SKM-1 treated with dmso at 0.1 percent for 144 hours (cell line): ENCODE data around the gene SYT7.

Experiments used
- DNase-seq: peaks from one replicate; lab custom pipeline; 2025; ENCODE audit not compliant: unreplicated experiment; lab: John Stamatoyannopoulos, UW

SYT7 gene

DNA sequence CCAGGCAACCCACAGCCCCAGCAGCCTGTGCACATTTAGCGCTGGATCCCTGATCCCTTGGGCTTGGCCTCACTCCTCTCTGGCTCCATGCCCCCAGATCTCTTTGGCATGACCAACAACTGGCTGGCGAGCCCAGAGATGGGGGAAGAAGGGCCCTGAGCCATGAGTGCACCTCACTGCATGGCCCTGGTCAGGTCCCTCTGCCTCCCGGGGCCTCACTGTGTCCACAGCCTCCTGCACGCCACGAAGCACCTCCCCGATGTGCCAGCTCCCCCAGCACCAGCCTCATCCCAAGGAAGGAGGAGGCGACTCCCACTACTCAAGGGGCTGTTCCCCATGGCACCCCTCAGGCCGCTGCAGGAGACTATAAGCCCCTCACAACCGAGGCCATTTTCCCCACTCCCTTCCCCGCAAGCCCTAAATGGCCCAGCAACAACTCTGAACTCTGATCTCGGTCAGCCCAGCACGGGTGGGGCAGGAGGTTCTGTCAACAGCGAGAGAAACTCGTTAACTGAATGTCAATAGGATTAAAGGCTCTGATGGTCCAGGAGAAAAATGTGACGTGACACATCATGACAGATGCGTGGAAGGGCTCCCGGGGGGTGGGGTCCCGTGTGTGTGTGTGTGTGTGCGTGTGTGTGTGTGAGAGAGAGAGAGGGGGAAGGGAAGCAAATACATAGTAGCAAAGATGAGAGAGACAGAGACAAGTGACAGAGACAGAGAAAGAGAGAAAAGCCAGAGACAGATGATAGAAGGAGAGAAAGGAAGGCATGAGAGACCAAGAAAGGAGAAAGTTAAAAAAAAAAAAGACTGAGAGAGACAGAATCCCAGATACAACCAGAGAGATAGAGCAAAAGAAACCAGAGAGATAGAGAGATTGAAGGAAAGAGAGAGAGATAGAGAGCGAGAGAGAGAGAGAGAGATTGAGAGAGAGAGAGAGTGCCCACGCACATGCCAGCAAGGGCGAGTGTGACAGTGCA lies 28.4 kb upstream of the SYT7 start:
- no peak for DNase-seq

DNA sequence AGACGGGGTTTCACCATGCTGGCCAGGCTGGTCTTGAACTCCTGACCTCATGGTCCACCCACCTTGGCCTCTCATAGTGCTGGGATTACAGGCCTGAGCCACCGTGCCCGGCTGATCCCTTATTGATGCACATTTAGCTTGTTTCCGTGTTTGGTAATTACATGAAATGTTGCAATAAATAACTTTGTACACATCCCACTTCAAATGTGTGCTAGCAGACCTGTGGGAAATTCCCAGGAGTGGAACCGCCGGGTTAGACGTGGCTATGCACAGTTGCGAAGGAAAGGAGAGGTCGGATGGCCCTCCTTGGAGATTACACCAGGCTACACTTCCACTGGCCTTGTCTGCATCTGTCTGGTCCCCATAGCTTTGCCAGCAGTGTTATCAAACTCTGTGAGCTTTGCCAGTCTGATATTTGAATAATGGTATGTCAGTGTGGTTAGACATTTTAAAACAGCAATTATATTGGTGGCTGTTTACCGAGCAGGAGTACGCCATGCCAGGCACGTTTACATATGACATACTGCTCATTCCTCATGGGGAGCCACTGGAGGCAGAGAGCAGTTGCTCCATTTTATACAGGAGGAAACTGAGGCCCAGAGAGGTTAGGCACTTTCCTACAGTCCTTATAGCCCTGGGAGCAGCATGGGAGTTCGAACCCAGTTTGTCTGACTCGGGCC lies 27.2 kb upstream of the SYT7 start:
- DNase-seq, result no peak

GRCh38 chr11:61607426-61607825 lies 26.6 kb upstream of the SYT7 start:
- DNase-seq, result no peak

GRCh38 chr11:61603667-61604066 lies 22.8 kb upstream of the SYT7 start:
- DNase-seq, result no peak

GRCh38 chr11:61602775-61603569 lies 22.1 kb upstream of the SYT7 start:
- no peak for DNase-seq

- DNase-seq, result no peak
Observed at GRCh38 chr11:61601512-61601911, 20.6 kb upstream of the SYT7 start.

GRCh38 chr11:61599968-61600710 lies 19.3 kb upstream of the SYT7 start:
- no peak for DNase-seq

- DNase-seq, result no peak
Observed at GRCh38 chr11:61598886-61599868, 18.3 kb upstream of the SYT7 start.

GRCh38 chr11:61598374-61598773 lies 17.5 kb upstream of the SYT7 start:
- no peak for DNase-seq

- DNase-seq, result no peak
Observed at GRCh38 chr11:61596990-61597389, 16.1 kb upstream of the SYT7 start.

GRCh38 chr11:61596542-61596941 lies 15.7 kb upstream of the SYT7 start:
- no peak for DNase-seq

DNA sequence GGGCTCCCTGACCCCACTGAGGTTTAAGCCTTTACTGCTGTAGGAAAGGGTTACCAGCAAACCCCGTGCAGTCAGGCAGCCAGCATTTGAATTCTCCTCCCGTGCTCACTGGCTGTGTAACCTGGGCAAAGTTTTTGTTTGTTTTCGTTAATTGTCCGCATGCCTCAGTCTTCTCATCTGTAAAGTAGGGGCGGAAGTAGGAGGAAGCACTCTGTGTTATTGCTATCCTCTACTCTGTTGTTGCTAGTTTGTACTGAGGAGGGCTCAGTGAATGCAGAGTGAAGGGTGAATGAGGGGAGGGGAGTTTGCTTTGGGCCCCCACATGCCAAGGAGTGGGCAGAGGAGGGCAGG lies 14.0 kb upstream of the SYT7 start:
- no peak for DNase-seq

DNA sequence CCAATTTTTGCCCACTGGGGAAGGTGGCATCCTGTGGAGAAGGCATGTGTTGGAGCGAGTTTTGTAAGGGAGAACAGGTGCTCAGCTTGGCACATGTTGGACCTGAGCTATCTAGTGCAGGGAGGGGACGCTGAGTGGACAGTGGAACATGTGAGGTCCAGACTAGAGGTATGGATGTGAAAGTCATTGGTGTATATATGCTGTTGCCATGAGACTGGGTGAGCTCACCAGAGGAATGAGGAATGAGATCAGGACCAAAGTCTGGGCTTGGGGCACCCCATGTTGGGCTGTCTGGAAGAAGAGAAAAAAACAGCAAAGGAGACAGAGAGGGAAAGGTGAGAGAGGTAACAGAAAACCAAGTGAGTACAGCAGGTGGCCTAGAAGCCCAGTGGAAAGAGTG lies 12.3 kb upstream of the SYT7 start:
- no peak for DNase-seq

DNA sequence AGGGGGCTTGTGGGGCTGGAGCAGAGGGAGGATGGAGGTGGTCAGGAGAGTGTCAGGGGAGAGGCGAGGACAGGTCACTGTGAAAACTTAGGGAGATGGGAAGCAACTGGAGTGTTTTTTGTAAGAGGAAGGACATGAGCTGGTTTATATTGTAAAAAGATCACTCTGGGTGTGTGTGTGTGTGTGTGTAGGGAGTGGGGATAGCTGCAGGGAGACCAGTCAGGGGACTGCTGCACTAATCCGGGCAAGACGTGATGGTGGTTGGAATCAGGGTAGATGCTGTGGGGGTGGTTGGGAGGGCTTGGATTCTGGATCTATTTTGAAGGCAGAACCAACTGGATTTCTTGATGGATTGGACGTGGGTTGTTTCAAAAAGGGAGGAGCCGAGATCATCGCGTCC lies 11.3 kb upstream of the SYT7 start:
- no peak for DNase-seq

DNA sequence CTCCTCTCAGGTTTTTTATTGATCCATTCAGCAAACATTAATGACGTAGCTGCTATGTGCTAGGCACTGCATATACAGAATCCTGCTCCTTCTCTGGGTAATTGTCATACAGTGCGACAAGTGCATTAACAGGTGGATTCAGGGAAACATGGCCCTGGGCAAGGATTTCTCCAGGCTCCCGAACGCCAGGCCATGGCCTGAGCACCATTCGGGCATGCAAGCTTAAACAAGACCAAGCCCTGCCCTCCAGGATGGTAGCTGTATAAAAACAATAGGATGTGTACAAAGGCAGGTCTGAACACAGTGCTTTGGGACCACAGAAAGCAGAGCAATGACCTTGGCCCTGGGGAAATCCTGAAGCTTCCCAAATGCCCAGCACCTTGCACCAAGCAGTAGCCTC lies 9.1 kb upstream of the SYT7 start:
- DNase-seq, result no peak

- DNase-seq, result no peak
Observed at GRCh38 chr11:61588728-61589191, 7.9 kb upstream of the SYT7 start.

DNA sequence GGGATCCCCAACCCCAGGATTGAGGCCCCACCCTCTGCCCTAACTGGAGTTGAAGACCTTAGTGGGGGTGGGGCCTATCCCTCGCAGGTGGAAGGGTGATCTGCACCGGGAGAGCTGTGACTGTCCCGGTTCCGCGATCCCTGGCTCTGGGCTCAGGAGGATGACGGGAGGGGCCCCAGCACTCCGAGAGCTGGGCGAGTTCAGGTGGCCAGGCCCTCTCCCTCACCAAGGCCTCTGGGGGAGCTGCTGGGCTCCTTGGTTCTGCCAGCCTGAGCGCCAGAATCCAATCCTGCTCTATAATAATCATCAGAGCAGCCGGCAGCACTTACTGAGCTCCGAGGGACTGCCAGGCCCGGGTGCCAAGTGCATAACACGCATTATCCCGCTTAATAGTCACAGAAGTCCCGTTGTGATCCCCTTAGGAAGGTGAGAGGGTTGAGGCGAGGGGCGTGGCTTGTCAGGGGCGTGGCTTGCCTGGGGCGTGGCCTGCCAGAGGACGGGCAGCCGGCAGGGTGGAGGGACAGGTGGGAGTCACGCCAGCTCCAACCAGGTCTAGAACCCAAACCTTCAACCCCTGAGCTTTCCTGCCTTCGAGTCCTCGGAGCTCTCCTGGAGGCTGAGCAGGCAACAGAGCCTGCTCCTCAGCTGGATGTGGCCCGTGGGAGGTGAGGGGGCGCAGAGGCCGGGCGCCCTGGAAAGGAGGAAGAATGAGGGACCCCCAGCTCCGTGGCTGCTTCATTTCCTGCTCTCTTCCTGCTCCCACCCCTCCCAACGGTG lies 7.3 kb upstream of the SYT7 start:
- no peak for DNase-seq

GRCh38 chr11:61587541-61587941 lies 6.7 kb upstream of the SYT7 start:
- no peak for DNase-seq
